LoVo (cell line): Measurements from ENCODE around the gene SYCP2L.
"Not testable (repeated sequence)": the region's sequence is repeated elsewhere in the genome, so short reads cannot be mapped to it uniquely, and the experiment has no call there.

ENCODE experiments used
- DNase-seq: peaks from one replicate; pipeline ENCODE4 v3.0.0-alpha.2; 2016; ENCODE audit warnings: low spot score

The SYCP2L gene

DNA sequence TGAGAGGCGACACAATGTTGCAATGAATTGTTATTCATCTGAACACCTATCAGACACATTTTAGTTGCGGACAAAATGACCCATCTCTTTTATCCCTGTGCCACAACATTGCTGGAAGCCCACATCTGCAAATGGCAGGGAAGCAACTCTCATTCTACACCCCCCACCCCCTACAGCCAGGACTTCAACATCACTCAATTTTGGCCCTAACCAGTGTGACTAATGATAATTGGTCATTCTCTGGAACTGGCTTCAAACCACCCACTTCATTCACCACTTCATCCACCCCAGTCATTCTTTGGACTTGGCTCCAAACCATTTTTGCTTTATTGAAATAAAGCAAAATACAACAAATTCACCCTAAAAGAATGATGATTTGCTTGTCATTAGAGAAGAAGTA is 6.5 kb upstream of the SYCP2L start:
- DNase-seq, result no peak

DNA sequence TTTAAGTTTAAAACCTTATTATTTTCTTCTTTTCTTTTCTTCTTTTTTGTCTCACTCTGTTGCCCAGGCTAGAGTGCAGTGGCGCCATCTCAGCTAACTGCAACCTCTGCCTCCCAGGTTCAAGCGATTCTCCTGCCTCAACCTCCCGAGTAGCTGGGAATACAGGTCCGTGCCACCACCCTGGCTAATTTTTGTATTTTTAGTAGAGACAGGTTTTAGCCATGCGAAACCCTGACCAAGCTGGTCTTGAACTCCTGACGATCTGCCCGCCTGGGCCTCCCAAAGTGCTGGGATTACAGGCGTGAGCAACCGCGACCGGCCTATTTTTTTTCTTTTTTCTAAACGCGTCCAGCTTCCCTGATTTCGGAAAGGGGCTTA is 4.6 kb upstream of the SYCP2L start:
- not testable (repeated sequence) for DNase-seq

GRCh38 chr6:10882657-10883171 is 4.1 kb upstream of the SYCP2L start:
- DNase-seq, result no peak

DNA sequence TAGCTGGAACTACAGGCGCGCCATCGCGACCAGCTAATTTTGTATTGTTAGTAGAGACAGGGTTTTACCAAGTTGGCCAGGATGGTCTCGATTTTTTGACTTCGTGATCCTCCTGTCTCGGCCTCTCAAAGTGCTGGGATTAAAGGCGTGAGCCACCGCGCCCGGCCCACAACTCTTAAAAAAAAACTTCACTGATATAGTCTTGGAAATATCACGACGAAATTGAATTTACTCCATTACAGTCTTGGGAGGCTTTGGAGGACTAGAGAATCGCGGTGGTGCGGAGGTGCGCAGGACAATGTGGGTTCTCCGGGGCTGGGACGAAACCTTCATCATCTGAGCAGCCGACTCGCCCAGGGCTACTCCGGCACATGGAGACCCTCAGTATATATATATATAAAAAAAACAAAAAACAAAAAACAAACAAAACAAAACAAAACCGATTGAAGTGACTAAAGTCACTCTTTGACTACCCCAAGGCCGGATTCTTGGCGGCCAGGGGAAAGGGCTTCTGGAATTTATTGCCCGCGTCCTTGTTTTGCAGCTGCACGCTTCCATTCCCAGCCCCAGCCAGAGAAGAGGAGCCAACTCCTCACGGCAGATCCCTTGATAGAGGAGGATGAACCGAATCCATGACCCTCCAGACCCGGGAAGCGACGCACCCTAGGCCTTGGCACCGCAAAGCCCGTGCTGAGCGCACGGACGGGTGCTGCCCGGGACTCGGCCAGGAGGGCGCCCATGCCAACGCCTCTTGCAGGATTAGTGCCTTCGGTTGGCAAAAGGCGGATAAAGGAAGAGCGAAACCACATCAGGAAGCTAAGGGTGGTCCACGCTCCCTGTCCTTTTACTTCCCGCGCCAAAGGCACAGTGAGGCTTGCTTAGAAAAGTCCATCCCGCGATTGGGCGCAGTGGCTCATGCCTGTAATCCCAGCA is 3.3 kb upstream of the SYCP2L start:
- DNase-seq, result no peak

DNA sequence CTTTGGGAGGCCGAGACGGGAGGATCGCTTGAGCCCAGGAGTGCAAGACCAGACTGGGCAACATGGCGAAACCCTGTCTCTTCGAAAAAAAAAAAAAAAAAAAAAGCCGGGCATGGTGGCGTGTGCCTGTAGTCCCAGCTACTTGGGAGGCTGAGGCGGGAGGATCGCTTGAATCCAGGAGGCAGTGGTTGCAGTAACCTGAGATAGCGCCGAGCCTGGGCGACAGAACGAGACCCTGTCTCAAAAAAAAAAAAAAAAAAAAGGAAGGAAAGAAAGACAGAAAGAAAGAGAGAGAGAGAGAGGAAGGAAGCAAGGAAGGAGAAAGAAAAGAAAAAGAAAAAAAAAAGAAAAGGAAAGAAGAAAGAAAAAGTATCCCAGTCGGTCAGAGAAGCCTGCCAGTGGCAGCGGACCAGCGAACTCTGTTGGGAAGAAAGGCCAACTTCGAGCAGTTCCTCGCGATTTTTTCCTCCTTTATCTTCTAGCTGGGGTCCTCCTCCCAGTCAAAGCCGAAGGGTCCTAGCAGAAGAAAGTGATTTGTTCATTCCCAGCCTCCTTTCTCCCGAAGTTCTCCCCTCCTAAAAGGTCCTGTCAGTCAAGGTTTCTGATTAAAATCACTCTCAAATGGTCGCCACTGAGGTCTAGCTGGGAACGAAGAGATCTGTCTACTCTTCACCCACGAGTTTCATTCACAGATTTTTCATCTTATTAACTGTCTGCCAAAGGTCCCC is 2.4 kb upstream of the SYCP2L start:
- no peak for DNase-seq

- not testable (repeated sequence) for DNase-seq
Measured at GRCh38 chr6:10886365-10886690, 524 bp upstream of the SYCP2L start.

DNA sequence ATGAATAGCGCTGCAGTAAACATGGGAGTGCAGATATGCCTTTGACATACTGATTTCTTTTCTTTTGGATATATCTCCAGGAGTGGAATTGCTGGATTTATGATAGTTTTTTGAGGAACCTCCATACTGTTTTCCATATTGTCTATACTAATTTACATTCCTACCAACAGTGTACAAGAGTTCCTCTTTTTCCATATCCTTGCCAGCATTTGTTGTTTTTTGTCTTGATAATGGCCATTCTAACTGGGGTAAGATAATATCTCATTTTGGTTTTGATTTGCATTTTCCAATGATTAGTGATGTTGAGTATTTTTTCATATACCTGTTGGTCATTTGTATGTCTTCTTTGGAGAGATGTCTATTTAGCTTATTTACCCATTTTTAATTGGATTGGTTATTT is 3.3 kb downstream of the SYCP2L start:
- no peak for DNase-seq

- DNase-seq, result no peak
Measured at GRCh38 chr6:10891960-10892359, 5.1 kb downstream of the SYCP2L start.

DNA sequence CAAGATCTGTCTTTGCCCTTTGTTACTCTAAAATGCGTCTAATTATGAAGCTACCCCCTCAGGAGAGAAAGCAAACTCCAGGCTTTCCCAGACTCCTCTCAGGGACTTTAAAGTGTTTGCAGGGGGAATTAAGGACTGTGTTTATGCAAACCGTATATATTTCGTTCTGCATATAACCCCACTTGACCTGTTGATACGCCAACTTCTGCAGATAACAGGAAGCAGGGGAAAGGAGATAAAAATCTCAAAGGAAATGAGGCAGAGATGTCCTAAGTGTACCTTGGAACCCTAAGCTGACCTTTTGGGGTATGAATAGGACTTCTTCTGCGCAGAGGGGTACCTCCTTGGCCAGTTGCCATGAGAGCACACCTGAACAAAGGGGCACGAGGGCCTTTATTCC is 8.1 kb downstream of the SYCP2L start:
- DNase-seq, result no peak

GRCh38 chr6:10896691-10897090 is 9.8 kb downstream of the SYCP2L start:
- DNase-seq, result no peak

- DNase-seq, result no peak
Measured at GRCh38 chr6:10901770-10902169, 14.9 kb downstream of the SYCP2L start.

- no peak for DNase-seq
Measured at GRCh38 chr6:10904015-10904414, 17.2 kb downstream of the SYCP2L start.

- DNase-seq, result no peak
Measured at GRCh38 chr6:10908228-10908627, 21.4 kb downstream of the SYCP2L start.

- not testable (repeated sequence) for DNase-seq
Measured at GRCh38 chr6:10919520-10919919, 32.7 kb downstream of the SYCP2L start.

- no peak for DNase-seq
Measured at GRCh38 chr6:10933126-10933525, 46.3 kb downstream of the SYCP2L start.

- DNase-seq, result no peak
Measured at GRCh38 chr6:10939840-10940239, 53.0 kb downstream of the SYCP2L start.

DNA sequence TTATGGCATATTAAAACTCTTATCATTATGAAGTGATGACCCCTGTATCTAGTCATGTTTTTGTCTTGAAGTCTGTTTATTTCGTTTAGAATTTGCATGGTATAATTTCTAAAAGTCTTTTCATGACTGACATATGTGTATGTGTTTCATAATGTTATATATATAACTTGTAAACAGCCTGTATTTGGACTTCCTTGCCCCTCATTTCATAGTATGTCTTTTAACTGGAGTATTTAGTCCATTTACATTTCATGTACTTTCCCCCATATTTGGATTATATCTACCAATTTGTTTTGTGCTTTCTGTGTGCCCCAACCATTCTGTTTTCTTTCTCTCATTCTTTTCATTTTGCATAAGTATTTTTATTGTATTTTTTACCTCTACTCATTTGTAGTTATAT is 59.0 kb downstream of the SYCP2L start:
- DNase-seq, result no peak

- no peak for DNase-seq
Measured at GRCh38 chr6:10947966-10948365, 61.1 kb downstream of the SYCP2L start.

GRCh38 chr6:10949579-10950490 is 63.0 kb downstream of the SYCP2L start:
- no peak for DNase-seq

GRCh38 chr6:10951675-10952282 is 64.9 kb downstream of the SYCP2L start:
- DNase-seq, result peak; percentile 5

- DNase-seq, result peak; percentile 42
Measured at GRCh38 chr6:10954590-10955010, 67.7 kb downstream of the SYCP2L start.

GRCh38 chr6:10956776-10957175 is 69.9 kb downstream of the SYCP2L start:
- DNase-seq, result no peak
